Muscle of back (tissue), 11 donors: ENCODE results near the gene COQ5. TPM values are rescaled to one million over a fixed set of nuclear protein-coding genes. Genes with fewer than 3 reads are reported as not detected.

Experiments
- DNase-seq, 3 donors: peaks; one replicate each; pipeline versions ENCODE4 v3.0.0 to v3.0.0-alpha.2; 2013
- polyA plus RNA-seq, 10 donors: library from polyadenylated mRNA; unstranded; fragments of 120-200 nt; gene quantifications; one replicate each; pipeline ENCODE4 v1.2.1, GENCODE V29; 2013; ENCODE audit not compliant: insufficient read length in 10 of 10

The COQ5 gene
- polyA plus RNA-seq, 10 donors: 29.2 to 43.2 (median 35.4) TPM

DNA sequence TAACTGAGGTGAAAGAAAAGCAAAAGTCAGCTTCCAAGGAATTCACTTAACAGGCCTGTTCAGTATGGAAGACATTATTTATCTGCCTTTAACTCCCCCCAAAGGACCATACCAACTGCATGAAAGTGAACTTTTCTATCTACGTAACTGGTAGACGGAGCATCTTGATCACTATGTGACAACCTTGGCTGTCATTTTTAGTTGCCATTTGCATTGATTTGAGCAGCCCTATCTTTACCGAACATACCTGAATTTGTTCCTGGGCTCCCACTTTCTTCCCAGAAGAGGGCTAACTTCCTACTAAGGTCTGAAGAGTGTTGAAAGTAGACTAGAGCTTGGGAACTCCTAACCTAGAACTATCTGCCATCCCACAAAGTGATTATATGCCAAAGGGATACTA, 68.8 kb downstream of the COQ5 start:
- no peak for DNase-seq

DNA sequence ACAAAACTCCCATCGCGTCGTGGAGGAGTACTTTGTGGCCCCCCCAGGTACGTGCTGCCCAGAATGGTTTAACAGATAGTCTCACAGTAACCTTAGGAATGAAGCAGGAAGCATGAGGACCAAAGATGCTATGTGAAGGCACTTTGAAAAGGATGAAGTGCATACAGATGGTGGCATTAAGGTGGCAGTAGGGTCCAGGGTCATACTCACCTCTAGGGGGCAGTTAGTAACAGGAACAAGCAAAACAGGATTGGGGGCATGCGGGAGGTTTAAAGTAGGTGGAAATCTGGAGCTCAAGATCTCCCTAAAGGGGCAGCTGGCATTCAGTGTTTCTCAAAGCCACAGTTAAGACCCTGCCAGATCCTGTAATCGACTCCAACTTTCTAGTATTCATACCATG, 71.8 kb downstream of the COQ5 start:
- no peak for DNase-seq

DNA sequence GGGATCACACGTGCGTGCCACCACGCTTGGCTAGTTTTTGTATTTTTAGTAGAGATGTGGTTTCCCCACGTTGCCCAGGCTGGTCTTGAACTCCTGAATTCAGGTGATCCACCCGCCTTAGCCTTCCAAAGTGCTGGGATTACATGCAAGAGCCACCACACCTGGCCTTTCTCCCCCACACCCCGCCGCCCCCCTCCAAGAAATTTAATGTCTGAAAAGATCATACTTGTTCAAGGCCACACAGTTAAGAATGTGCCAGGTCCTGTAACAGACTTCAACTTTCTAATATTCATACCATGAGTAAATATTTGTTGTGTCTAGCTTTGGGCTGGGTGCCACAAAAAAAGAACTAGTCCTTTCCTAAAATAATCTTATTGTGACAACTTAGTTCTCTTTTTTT, 73.7 kb downstream of the COQ5 start:
- no peak for DNase-seq

DNA sequence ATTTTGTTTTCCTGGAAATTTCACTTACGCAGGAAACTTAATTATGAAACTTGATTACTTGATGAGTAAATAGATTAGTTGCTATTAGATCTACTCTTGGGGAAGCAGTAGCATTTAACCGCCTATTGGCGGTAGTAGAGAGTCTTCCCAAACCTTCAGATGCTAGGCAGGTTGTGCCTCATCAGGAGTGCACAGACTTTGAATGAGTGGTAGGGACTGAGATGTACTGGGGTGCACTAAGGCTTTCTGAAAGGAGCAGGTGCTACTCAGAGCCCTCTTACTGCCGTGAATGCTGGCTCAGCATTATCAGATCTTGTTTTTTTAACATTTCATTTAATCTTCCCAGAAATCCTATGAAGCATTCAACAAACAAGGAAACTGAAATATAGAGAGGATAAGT, 75.0 kb downstream of the COQ5 start:
- DNase-seq: no peak

Other genes starting within 250 kb of the COQ5 start
- gene RNU4-2, start 237.3 kb downstream of the COQ5 start, polyA plus RNA-seq: not detected
- not detected for gene RNU4-1, start 235.9 kb downstream of the COQ5 start, polyA plus RNA-seq
- 1 to 10 TPM; 2.4 to 4.9 (median 4.2) TPM for gene SIRT4, start 226.8 kb downstream of the COQ5 start, polyA plus RNA-seq
- not detected for gene PLA2G1B, start 201.4 kb downstream of the COQ5 start, polyA plus RNA-seq
- 1 to 10 TPM; 2.9 to 6.0 (median 3.9) TPM for gene MSI1, start 160.0 kb downstream of the COQ5 start, polyA plus RNA-seq
- gene COX6A1, start 91.0 kb downstream of the COQ5 start, polyA plus RNA-seq: 100 to 1,000 TPM in 7 of 10 donors, 10 to 100 TPM in 3; 87.5 to 161 (median 112) TPM
- gene TRIAP1, start 82.8 kb downstream of the COQ5 start, polyA plus RNA-seq: 10 to 100 TPM; 32.4 to 39.7 (median 35.6) TPM
- 10 to 100 TPM; 13.8 to 21.7 (median 16.2) TPM for gene GATC, start 82.7 kb downstream of the COQ5 start, polyA plus RNA-seq
- gene SRSF9, start 59.4 kb downstream of the COQ5 start, polyA plus RNA-seq: 100 to 1,000 TPM in 2 of 10 donors, 10 to 100 TPM in 8; 80.3 to 133 (median 91.6) TPM
- gene DYNLL1, start 33.0 kb downstream of the COQ5 start, polyA plus RNA-seq: 100 to 1,000 TPM; 284 to 451 (median 337) TPM
- 100 to 1,000 TPM; 148 to 189 (median 157) TPM for gene RNF10, start 5.2 kb upstream of the COQ5 start, polyA plus RNA-seq
- 10 to 100 TPM; 17.3 to 31.1 (median 24.4) TPM for gene POP5, start 52.2 kb upstream of the COQ5 start, polyA plus RNA-seq
- gene CABP1, start 111.5 kb upstream of the COQ5 start, polyA plus RNA-seq: 1 to 10 TPM; 1.0 to 4.0 (median 1.8) TPM
- 100 to 1,000 TPM in 1 of 10 donors, 10 to 100 TPM in 9; 70.3 to 100 (median 75.3) TPM for gene MLEC, start 158.0 kb upstream of the COQ5 start, polyA plus RNA-seq
- 10 to 100 TPM; 12.8 to 23.6 (median 14.9) TPM for gene UNC119B, start 181.3 kb upstream of the COQ5 start, polyA plus RNA-seq
- gene ACADS, start 196.7 kb upstream of the COQ5 start, polyA plus RNA-seq: 10 to 100 TPM; 13.9 to 19.1 (median 17.0) TPM